GM12878 (cell line): Measurements from ENCODE around the gene CACHD1. TPM values are rescaled to one million over a fixed set of nuclear protein-coding genes. Genes with fewer than 3 reads are reported as not detected.

ENCODE experiments used
- ATAC-seq: fragments of 200-7000 bp; cut with Tn5 transposase; 3 replicates; pipeline ENCODE4 v1.9.1; 2020; ENCODE audit warnings: mild to moderate bottlenecking, moderate library complexity
- BruUV-seq: library from RNA; stranded (reverse); fragments of 400-500 nt; replicated peaks from 2 replicates; lab custom pipeline; 2021; lab: Mats Ljungman, UMichigan
- CTCF ChIA-PET: fragments of 300-600 bp; sonication (Branson Sonifier 250); formaldehyde crosslinking; extraction: SDS; loops from one replicate; lab custom pipeline; 2021; ENCODE audit warnings: inconsistent platforms; lab: Yijun Ruan, JAX
- POLR2A ChIA-PET: fragments of 350-600 bp; formaldehyde crosslinking; extraction: SDS; loops from one replicate; lab custom pipeline; 2021; ENCODE audit warnings: inconsistent platforms; lab: Charles Lee
- RAD21 ChIA-PET: fragments of 300-600 bp; sonication (Branson Sonifier 250); formaldehyde crosslinking; loops from one replicate; lab custom pipeline; 2023; ENCODE audit warnings: antibody characterized with exemption; ENCODE audit not compliant: unreplicated experiment; lab: Charles Lee
- SMC1A ChIA-PET: fragments of 300-600 bp; sonication (Branson Sonifier 250); formaldehyde crosslinking; loops from one replicate; lab custom pipeline; 2023; ENCODE audit not compliant: unreplicated experiment, uncharacterized antibody; lab: Charles Lee
- DNase-seq: peaks from one replicate; pipeline ENCODE4 v3.0.0-alpha.2; 2011; ENCODE audit warnings: low read depth, low spot score
- FAIRE-seq: peaks from 3 replicates; lab custom pipeline; 2011; peaks lifted over from hg19 to GRCh38; lab: Jason Lieb, UNC
- H2AFZ ChIP-seq: 2 replicates; pipeline ENCODE4 v1.6.0; 2011; ENCODE audit warnings: low read depth, low read length, control low read depth; ENCODE audit not compliant: control insufficient read depth
- H3K27ac ChIP-seq: 2 replicates; pipeline ENCODE4 v1.5.1; 2011; ENCODE audit warnings: control low read depth; ENCODE audit not compliant: control insufficient read depth, insufficient read depth
- H3K27me3 ChIP-seq, 2 experiments: replicated peaks in 1 of 2; 2 replicates each; pipeline versions ENCODE4 v1.6.0 to v1.6.1; 2011; ENCODE audit warnings: low read length in 1 of 2; ENCODE audit not compliant: control insufficient read depth in 2 of 2, insufficient read depth in 2 of 2
- H3K36me3 ChIP-seq, 2 experiments: 2 replicates each; pipeline ENCODE4 v1.5.1; 2011; ENCODE audit warnings: low read length in 1 of 2; ENCODE audit not compliant: control insufficient read depth in 2 of 2, insufficient read depth in 2 of 2
- H3K4me1 ChIP-seq: 2 replicates; pipeline ENCODE4 v1.6.1; 2011; ENCODE audit warnings: mild to moderate bottlenecking, low read length, moderate library complexity, mixed read lengths; ENCODE audit not compliant: control insufficient read depth, insufficient read depth
- H3K4me2 ChIP-seq: 2 replicates; pipeline ENCODE4 v1.6.0; 2011; ENCODE audit warnings: control low read depth; ENCODE audit not compliant: control insufficient read depth, insufficient read depth
- H3K4me3 ChIP-seq: fragments of 200-600 bp; sonication (generic); 2 replicates; pipeline ENCODE4 v1.5.1; 2016
- H3K79me2 ChIP-seq: 2 replicates; pipeline ENCODE4 v1.6.0; 2011; ENCODE audit warnings: low read length; ENCODE audit not compliant: control insufficient read depth, insufficient read depth
- H3K9ac ChIP-seq: 2 replicates; pipeline ENCODE4 v1.8.0; 2011; ENCODE audit warnings: low read length, control low read depth, mixed read lengths; ENCODE audit not compliant: control insufficient read depth, insufficient read depth
- H3K9me3 ChIP-seq: replicated peaks from 3 replicates; pipeline ENCODE4 v1.5.1; 2011; ENCODE audit warnings: mild to moderate bottlenecking, low read length; ENCODE audit not compliant: control insufficient read depth, insufficient read depth
- H4K20me1 ChIP-seq: 2 replicates; pipeline ENCODE4 v1.6.0; 2011; ENCODE audit not compliant: control insufficient read depth, insufficient read depth
- MTA2 ChIP-seq: fragments of 450-650 bp; IDR thresholded peaks from 2 replicates; pipeline ENCODE4 v1.6.1; 2016; ENCODE audit warnings: low read depth, mild to moderate bottlenecking, moderate library complexity
- NR2F1 ChIP-seq: fragments of 450-650 bp; conservative IDR thresholded peaks from 2 replicates; pipeline ENCODE4 v1.6.1; 2017; ENCODE audit warnings: mild to moderate bottlenecking
- YY1 ChIP-seq: IDR thresholded peaks from 2 replicates; pipeline ENCODE4 v1.6.1; 2011; ENCODE audit warnings: low read depth, mild to moderate bottlenecking, low read length
- WGBS: methylation state at CpG from one replicate; pipeline ENCODE4 v1.1.6; 2016; ENCODE audit warnings: low lambda C conversion rate; ENCODE audit not compliant: insufficient replicate concordance, insufficient coverage; ENCODE audit errors: missing lambda C conversion rate; 5-methylcytosine and 5-hydroxymethylcytosine counted together
- in situ Hi-C: fragments of 300-500 bp; cut with MboI; formaldehyde crosslinking; loops from 9 replicates; pipeline ENCODE4 v1.14.3; 2018; ENCODE audit warnings: mixed read lengths
- intact Hi-C: fragments of 100-400 bp; cut with micrococcal nuclease; formaldehyde crosslinking; loops from one replicate; pipeline ENCODE4 v1.14.2; 2022; ENCODE audit not compliant: unreplicated experiment
- polyA plus RNA-seq, 11 experiments: library from polyadenylated mRNA; depleted of rRNA in 4 of 11; unstranded in 6 of 11; stranded (reverse) in 5 of 11; fragments of >200 nt; fragmentation: Nextera tagmentation in 4 of 11; fragmentation: Illumina TruSeq in 1 of 11; extraction: Ambion mirVana in 4 of 11; extraction: Trizol in 1 of 11; gene quantifications; 1 replicate in 1 of 11; 2 replicates in 10 of 11; pipeline versions ENCODE4 v1.2.1 to v1.2.3, GENCODE V29; 2011 to 2016; ENCODE audit warnings: inconsistent platforms in 2 of 11, missing spikeins in 2 of 11, low read depth in 1 of 11
- total RNA-seq, 4 experiments: library from RNA; depleted of rRNA in 3 of 4; stranded (reverse); fragments of >200 nt in 3 of 4; fragmentation: Illumina TruSeq in 1 of 4; extraction: Trizol in 1 of 4; gene quantifications; 2 replicates each; pipeline versions ENCODE4 v1.2.1 to v1.2.3, GENCODE V29; 2013 to 2021
- TF ChIP-seq, protein P1 (sequence below): fragments of 450-650 bp; IDR thresholded peaks from 2 replicates; pipeline ENCODE4 v1.6.1; 2016; ENCODE audit warnings: mild to moderate bottlenecking
- TF ChIP-seq, protein P2 (sequence below): fragments of 450-650 bp; IDR thresholded peaks from 2 replicates; pipeline ENCODE4 v1.6.1; 2017; ENCODE audit warnings: borderline replicate concordance
- TF ChIP-seq, protein P3 (sequence below): fragments of 150-350 bp; IDR thresholded peaks from 2 replicates; pipeline ENCODE4 v1.6.1; 2016; ENCODE audit warnings: low read depth, low read length

CACHD1 gene
- total and polyA plus RNA-seq, 10 of the 15 experiments (the other 5 are each of a cell fraction or from before 2014, with no cell fraction given), result 0.03 TPM; not detected in 9

DNA sequence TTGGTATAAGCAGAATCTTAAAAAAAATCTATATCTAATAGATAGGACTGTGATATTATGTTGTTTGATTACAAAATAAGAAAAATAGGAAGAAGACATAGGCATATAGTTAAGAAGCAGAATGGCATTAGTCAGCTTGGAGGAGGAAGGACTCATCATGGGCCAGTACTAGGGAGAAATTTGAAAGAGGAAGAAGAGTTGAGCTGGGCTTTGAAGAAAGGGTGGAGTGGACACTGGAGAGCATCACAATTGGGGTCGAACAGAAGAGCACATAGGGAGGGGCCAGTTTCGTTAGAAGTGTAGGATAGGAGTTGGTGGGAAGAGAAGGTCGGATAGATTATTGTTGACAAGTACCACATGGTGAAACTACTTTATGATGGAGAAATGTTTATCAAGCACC lies 129.3 kb downstream of the CACHD1 start:
- in situ Hi-C loops, result no loop called here
- RAD21 ChIA-PET, result no interaction called here
- Histone ChIP-seq H3K9ac (no peak overlapping the region), H3K4me3 (no peak overlapping the region), H3K79me2 (no peaks in the 10 kb centered on the region), H2AFZ (no peak overlapping the region), H3K4me2 (no peak overlapping the region), H3K9me3 (no peaks in the 10 kb centered on the region), H3K27me3 (no peaks in the 10 kb centered on the region; a peak in 1 of 4 replicates), H3K4me1 (no peaks in the 10 kb centered on the region), H4K20me1 (no peaks in the 10 kb centered on the region), H3K36me3 (no peaks in the 10 kb centered on the region), H3K27ac (no peak overlapping the region)
- TF ChIP-seq YY1 (no peak), NR2F1 (no peak), MTA2 (no peak)
- TF ChIP-seq, protein P1, sequence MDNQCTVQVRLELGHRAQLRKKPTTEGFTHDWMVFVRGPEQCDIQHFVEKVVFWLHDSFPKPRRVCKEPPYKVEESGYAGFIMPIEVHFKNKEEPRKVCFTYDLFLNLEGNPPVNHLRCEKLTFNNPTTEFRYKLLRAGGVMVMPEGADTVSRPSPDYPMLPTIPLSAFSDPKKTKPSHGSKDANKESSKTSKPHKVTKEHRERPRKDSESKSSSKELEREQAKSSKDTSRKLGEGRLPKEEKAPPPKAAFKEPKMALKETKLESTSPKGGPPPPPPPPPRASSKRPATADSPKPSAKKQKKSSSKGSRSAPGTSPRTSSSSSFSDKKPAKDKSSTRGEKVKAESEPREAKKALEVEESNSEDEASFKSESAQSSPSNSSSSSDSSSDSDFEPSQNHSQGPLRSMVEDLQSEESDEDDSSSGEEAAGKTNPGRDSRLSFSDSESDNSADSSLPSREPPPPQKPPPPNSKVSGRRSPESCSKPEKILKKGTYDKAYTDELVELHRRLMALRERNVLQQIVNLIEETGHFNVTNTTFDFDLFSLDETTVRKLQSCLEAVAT, result no peak
- TF ChIP-seq, protein P2, sequence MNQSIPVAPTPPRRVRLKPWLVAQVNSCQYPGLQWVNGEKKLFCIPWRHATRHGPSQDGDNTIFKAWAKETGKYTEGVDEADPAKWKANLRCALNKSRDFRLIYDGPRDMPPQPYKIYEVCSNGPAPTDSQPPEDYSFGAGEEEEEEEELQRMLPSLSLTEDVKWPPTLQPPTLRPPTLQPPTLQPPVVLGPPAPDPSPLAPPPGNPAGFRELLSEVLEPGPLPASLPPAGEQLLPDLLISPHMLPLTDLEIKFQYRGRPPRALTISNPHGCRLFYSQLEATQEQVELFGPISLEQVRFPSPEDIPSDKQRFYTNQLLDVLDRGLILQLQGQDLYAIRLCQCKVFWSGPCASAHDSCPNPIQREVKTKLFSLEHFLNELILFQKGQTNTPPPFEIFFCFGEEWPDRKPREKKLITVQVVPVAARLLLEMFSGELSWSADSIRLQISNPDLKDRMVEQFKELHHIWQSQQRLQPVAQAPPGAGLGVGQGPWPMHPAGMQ, result no peak
- TF ChIP-seq, protein P3, sequence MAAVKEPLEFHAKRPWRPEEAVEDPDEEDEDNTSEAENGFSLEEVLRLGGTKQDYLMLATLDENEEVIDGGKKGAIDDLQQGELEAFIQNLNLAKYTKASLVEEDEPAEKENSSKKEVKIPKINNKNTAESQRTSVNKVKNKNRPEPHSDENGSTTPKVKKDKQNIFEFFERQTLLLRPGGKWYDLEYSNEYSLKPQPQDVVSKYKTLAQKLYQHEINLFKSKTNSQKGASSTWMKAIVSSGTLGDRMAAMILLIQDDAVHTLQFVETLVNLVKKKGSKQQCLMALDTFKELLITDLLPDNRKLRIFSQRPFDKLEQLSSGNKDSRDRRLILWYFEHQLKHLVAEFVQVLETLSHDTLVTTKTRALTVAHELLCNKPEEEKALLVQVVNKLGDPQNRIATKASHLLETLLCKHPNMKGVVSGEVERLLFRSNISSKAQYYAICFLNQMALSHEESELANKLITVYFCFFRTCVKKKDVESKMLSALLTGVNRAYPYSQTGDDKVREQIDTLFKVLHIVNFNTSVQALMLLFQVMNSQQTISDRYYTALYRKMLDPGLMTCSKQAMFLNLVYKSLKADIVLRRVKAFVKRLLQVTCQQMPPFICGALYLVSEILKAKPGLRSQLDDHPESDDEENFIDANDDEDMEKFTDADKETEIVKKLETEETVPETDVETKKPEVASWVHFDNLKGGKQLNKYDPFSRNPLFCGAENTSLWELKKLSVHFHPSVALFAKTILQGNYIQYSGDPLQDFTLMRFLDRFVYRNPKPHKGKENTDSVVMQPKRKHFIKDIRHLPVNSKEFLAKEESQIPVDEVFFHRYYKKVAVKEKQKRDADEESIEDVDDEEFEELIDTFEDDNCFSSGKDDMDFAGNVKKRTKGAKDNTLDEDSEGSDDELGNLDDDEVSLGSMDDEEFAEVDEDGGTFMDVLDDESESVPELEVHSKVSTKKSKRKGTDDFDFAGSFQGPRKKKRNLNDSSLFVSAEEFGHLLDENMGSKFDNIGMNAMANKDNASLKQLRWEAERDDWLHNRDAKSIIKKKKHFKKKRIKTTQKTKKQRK, result no peak
- POLR2A ChIA-PET, result no interaction called here
- CTCF ChIA-PET, result no interaction called here
- intact Hi-C loops, result no loop called here
- SMC1A ChIA-PET, result interaction anchor here (2.1 kb wide), 1 partner anchor 24 kb away, joined by 5 read pairs; no protein-coding TSS in a partner anchor
- no TSS peak for BruUV-seq
- DNase-seq, result no peak
- no peak for FAIRE-seq
- no peak for ATAC-seq
- WGBS, result 0% methylated on average over 3 of the region's 3 CpGs
